ENCODE data around the gene TENT5C. TPM values are rescaled to one million over a fixed set of nuclear protein-coding genes. Genes with fewer than 3 reads are reported as not detected.

Gene TENT5C
- total RNA-seq, 1 donor from 2014 or later, result 0.53 TPM

- Histone ChIP-seq H3K27me3 (ENCODE audit: control insufficient read depth, insufficient read depth, low read length) (peaks cover 1% of the 10 kb centered on the region), H3K36me3 (ENCODE audit: control insufficient read depth, insufficient read depth, low read length) (no peaks in the 10 kb centered on the region), H3K4me3 (ENCODE audit: low read depth, low read length) (no peak overlapping the region)
- FAIRE-seq (no peak), DNase-seq (ENCODE audit: low read depth) (no peak)
- TF ChIP-seq, protein P1, sequence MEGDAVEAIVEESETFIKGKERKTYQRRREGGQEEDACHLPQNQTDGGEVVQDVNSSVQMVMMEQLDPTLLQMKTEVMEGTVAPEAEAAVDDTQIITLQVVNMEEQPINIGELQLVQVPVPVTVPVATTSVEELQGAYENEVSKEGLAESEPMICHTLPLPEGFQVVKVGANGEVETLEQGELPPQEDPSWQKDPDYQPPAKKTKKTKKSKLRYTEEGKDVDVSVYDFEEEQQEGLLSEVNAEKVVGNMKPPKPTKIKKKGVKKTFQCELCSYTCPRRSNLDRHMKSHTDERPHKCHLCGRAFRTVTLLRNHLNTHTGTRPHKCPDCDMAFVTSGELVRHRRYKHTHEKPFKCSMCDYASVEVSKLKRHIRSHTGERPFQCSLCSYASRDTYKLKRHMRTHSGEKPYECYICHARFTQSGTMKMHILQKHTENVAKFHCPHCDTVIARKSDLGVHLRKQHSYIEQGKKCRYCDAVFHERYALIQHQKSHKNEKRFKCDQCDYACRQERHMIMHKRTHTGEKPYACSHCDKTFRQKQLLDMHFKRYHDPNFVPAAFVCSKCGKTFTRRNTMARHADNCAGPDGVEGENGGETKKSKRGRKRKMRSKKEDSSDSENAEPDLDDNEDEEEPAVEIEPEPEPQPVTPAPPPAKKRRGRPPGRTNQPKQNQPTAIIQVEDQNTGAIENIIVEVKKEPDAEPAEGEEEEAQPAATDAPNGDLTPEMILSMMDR (IDR thresholded peaks at IDR 0.05; ENCODE audit: insufficient read depth, low read length, severe bottlenecking), result no peak
Observed at GRCh38 chr1:117660271-117660965, 54.6 kb downstream of the TENT5C start.

DNA sequence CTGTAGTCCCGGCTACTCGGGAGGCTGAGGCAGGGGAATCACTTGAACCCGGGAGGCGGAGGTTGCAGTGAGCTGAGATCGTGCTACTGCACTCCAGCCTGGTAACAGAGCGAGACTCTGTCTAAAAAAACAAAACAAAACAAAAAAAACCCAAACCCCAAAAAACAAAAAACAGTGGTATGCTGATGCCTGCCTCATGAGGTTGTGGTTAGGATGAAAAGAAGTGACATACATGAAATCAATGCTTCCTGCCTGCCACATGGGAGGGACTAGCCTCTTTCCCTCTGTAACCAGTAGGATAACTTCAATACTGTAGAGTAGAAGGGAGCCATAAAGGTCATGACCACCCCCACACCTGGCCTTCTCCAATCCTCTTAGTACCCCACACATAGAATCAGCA, 55.2 kb downstream of the TENT5C start:
- Histone ChIP-seq H3K27me3 (ENCODE audit: control insufficient read depth, insufficient read depth, low read length) (peaks cover 1% of the 10 kb centered on the region), H3K36me3 (ENCODE audit: control insufficient read depth, insufficient read depth, low read length) (no peaks in the 10 kb centered on the region), H3K4me3 (ENCODE audit: low read depth, low read length) (no peak overlapping the region)
- no peak for DNase-seq (ENCODE audit: low read depth)
- TF ChIP-seq, protein P1 (IDR thresholded peaks at IDR 0.05; ENCODE audit: insufficient read depth, low read length, severe bottlenecking), result no peak
- no peak for FAIRE-seq

- TF ChIP-seq, protein P1 (IDR thresholded peaks at IDR 0.05; ENCODE audit: insufficient read depth, low read length, severe bottlenecking), result no peak
- DNase-seq (ENCODE audit: low read depth), result no peak
- Histone ChIP-seq H3K36me3 (ENCODE audit: control insufficient read depth, insufficient read depth, low read length) (no peaks in the 10 kb centered on the region), H3K27me3 (ENCODE audit: control insufficient read depth, insufficient read depth, low read length) (peaks cover 1% of the 10 kb centered on the region), H3K4me3 (ENCODE audit: low read depth, low read length) (no peak overlapping the region)
- FAIRE-seq, result no peak
Observed at GRCh38 chr1:117662667-117663066, 56.8 kb downstream of the TENT5C start.

GRCh38 chr1:117663156-117663902, 57.5 kb downstream of the TENT5C start:
- Histone ChIP-seq H3K27me3 (ENCODE audit: control insufficient read depth, insufficient read depth, low read length) (peaks cover 1% of the 10 kb centered on the region), H3K36me3 (ENCODE audit: control insufficient read depth, insufficient read depth, low read length) (no peaks in the 10 kb centered on the region), H3K4me3 (ENCODE audit: low read depth, low read length) (no peak overlapping the region)
- FAIRE-seq (no peak), DNase-seq (ENCODE audit: low read depth) (no peak)
- TF ChIP-seq, protein P1 (IDR thresholded peaks at IDR 0.05; ENCODE audit: insufficient read depth, low read length, severe bottlenecking), result no peak

DNA sequence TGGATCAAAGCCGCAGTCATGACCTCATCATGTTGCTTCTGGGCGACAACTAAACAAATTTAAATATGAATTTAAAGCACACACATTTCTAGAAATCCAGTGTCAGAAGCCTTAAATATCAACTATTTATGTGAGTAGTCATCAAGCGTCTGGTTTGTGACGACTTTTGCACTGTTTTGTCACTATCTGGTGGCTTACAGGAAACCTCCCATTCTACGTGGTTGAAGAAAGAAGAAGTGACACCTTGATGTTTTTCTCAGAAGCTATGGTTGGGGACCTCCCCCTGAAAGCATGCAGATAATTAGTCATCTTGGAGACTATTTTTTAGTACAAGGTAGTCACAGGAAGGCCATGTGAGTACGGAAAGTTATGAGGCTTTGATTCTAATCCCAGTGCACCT, 58.5 kb downstream of the TENT5C start:
- TF ChIP-seq, protein P1 (IDR thresholded peaks at IDR 0.05; ENCODE audit: insufficient read depth, low read length, severe bottlenecking), result no peak
- H3K36me3 ChIP-seq (ENCODE audit: control insufficient read depth, insufficient read depth, low read length), result no peaks in the 10 kb centered on the region
- DNase-seq (ENCODE audit: low read depth) (no peak), FAIRE-seq (no peak)
- H3K4me3 ChIP-seq (ENCODE audit: low read depth, low read length), result no peak overlapping the region
- peaks cover 1% of the 10 kb centered on the region for H3K27me3 ChIP-seq (ENCODE audit: control insufficient read depth, insufficient read depth, low read length)
